Posterior vena cava (tissue), 2 donors: ENCODE measurements around the gene SPINK2. TPM values are rescaled to one million over a fixed set of nuclear protein-coding genes. Genes with fewer than 3 reads are reported as not detected.

Experiments used
- DNase-seq: peaks from one replicate; pipeline ENCODE4 v3.0.0-alpha.2; 2020; ENCODE audit warnings: low spot score
- intact Hi-C, 2 donors: fragments of 100-400 bp; cut with DNase I; formaldehyde crosslinking; loops; one replicate each; pipeline versions ENCODE4 v1.14.1 to v1.14.2; 2022 to 2023
- long read RNA-seq, 2 donors: library from polyadenylated mRNA; unstranded; transcript quantifications; one replicate each; pipeline ENCODE4 v2.0.0, GENCODE V29; 2020 to 2021
- total RNA-seq, 2 donors: library from RNA; stranded (reverse); fragmentation: NEBNext Ultra II Directional; extraction: Animal tissue kit (Norgen Biotek cat#: 25700); gene quantifications; one replicate each; pipeline ENCODE4 v1.2.1, GENCODE V29; 2021
- donor health status: DM: yes; HTN: yes; CAD: no.
- donor health status: DM: yes; HTN: yes; CAD: no.

SPINK2 gene
- total RNA-seq: not detected
- long read RNA-seq, donor 1: 0 reads
- long read RNA-seq, donor 2: 0 reads

GRCh38 chr4:56821381-56822243 lies at the start of gene SPINK2:
TSS of gene SPINK2 (minus strand) at chr4:56821701. CDS start at chr4:56821662, 39 bp downstream.
- no peak for DNase-seq
- intact Hi-C loops: no loop called here

GRCh38 chr4:56870946-56871345 lies 49.4 kb upstream of the SPINK2 start:
- no peak for DNase-seq
- intact Hi-C loops: no loop called here

GRCh38 chr4:56863441-56864139 lies 42.1 kb upstream of the SPINK2 start:
- DNase-seq: no peak
- intact Hi-C loops: no loop called here

- intact Hi-C loops: no loop called here
- no peak for DNase-seq
Measured at GRCh38 chr4:56861360-56861759, 39.9 kb upstream of the SPINK2 start.

GRCh38 chr4:56860781-56861180 lies 39.3 kb upstream of the SPINK2 start:
- intact Hi-C loops: no loop called here
- DNase-seq: no peak

GRCh38 chr4:56859841-56860240 lies 38.3 kb upstream of the SPINK2 start:
- intact Hi-C loops: no loop called here

GRCh38 chr4:56857601-56858309 lies 36.3 kb upstream of the SPINK2 start:
- intact Hi-C loops: no loop called here
- no peak for DNase-seq

More at GRCh38 chr4:56859841-56860240, 38.3 kb upstream of the SPINK2 start:
- DNase-seq: no peak

- intact Hi-C loops: no loop called here
- DNase-seq: no peak
Measured at GRCh38 chr4:56856656-56857055, 35.2 kb upstream of the SPINK2 start.

GRCh38 chr4:56850910-56851309 lies 29.4 kb upstream of the SPINK2 start:
- no peak for DNase-seq
- intact Hi-C loops: no loop called here

- intact Hi-C loops: no loop called here
- DNase-seq: no peak
Measured at GRCh38 chr4:56844802-56845580, 23.5 kb upstream of the SPINK2 start.

GRCh38 chr4:56843421-56843899 lies 22.0 kb upstream of the SPINK2 start:
- intact Hi-C loops: no loop called here
- DNase-seq: no peak

- intact Hi-C loops: no loop called here
- DNase-seq: no peak
Measured at GRCh38 chr4:56840559-56840958, 19.1 kb upstream of the SPINK2 start.

GRCh38 chr4:56828784-56829535 lies 7.5 kb upstream of the SPINK2 start:
- intact Hi-C loops: no loop called here
- DNase-seq: no peak

- intact Hi-C loops: no loop called here
Measured at GRCh38 chr4:56823933-56824600, 2.6 kb upstream of the SPINK2 start.

GRCh38 chr4:56818797-56819196 lies 2.7 kb downstream of the SPINK2 start:
- intact Hi-C loops: no loop called here
- DNase-seq: no peak

More at GRCh38 chr4:56823933-56824600, 2.6 kb upstream of the SPINK2 start:
- DNase-seq: no peak

GRCh38 chr4:56817840-56818491 lies 3.5 kb downstream of the SPINK2 start:
- intact Hi-C loops: no loop called here
- no peak for DNase-seq

- no peak for DNase-seq
- intact Hi-C loops: no loop called here
Measured at GRCh38 chr4:56806666-56807065, 14.8 kb downstream of the SPINK2 start.
